OCI-LY7 (cell line): Measurements from ENCODE around the gene HDAC4.

Experiments used
- CTCF ChIP-seq: fragments of 200-600 bp; sonication (generic); conservative IDR thresholded peaks from 2 replicates; pipeline ENCODE4 v1.5.1; 2014; ENCODE audit warnings: mild to moderate bottlenecking, antibody characterized with exemption, low read length, moderate library complexity, mixed read lengths
- EZH2phosphoT487 ChIP-seq: fragments of 200-600 bp; sonication (generic); IDR thresholded peaks from 2 replicates; pipeline ENCODE4 v1.6.1; 2018; ENCODE audit warnings: low read depth, borderline replicate concordance, mild to moderate bottlenecking, mixed run types, antibody characterized with exemption, low read length, moderate library complexity, mixed read lengths

- TF ChIP-seq CTCF (no peak), EZH2phosphoT487 (no peak)
Measured at GRCh38 chr2:239262484-239263230, 138.2 kb downstream of the HDAC4 start.
